ENCODE measurements around the gene PTPRD. TPM values are rescaled to one million over a fixed set of nuclear protein-coding genes. Genes with fewer than 3 reads are reported as not detected.

The PTPRD gene
- total and polyA plus RNA-seq, 2 donors (not counting 1 experiment from before 2014, with no cell fraction given): not detected

- 90% methylated on average over 2 of the region's 2 CpGs for WGBS (ENCODE audit: insufficient coverage)
- no peaks in the 10 kb centered on the region for H3K27me3 ChIP-seq (replicated peaks in 1 of 4; ENCODE audit: control extremely low read depth in 1 of 4, control insufficient read depth in 3 of 4, insufficient read depth in 4 of 4, low read length in 3 of 4)
- no peak overlapping the region for H2AFZ ChIP-seq (ENCODE audit: insufficient read depth, low read depth, low read length, poor library complexity, severe bottlenecking)
- DNase-seq (no peak), ATAC-seq (ENCODE audit: low read depth) (no peak)
- ChIA-PET CTCF (no interaction called here), POLR2A (no interaction called here)
- no peaks in the 10 kb centered on the region for H3K79me2 ChIP-seq (ENCODE audit: control insufficient read depth, insufficient read depth, low read length)
- intact Hi-C loops (cut with micrococcal nuclease): no loop called here
- H3K9ac ChIP-seq (ENCODE audit: low read length): no peak overlapping the region
- H3K9me3 ChIP-seq (ENCODE audit: control extremely low read depth in 1 of 3, control insufficient read depth in 2 of 3, insufficient read depth in 1 of 3, low read length in 2 of 3): no peaks in the 10 kb centered on the region
- no peaks in the 10 kb centered on the region for H3K4me1 ChIP-seq (ENCODE audit: control insufficient read depth in 2 of 2, insufficient read depth in 2 of 2, low read length in 2 of 2)
- Mint-ChIP-seq H3K27ac (no peak overlapping the region), H3K9me3 (ENCODE audit: insufficient read depth) (peaks cover 1% of the 10 kb centered on the region), H3K4me1 (no peaks in the 10 kb centered on the region), H3K27me3 (no peaks in the 10 kb centered on the region), H3K4me3 (no peak overlapping the region)
- H3K4me2 ChIP-seq (replicated peaks; ENCODE audit: low read depth, low read length, poor library complexity, severe bottlenecking): no peak overlapping the region
- H4K20me1 ChIP-seq (ENCODE audit: control insufficient read depth, insufficient read depth, low read length, poor library complexity, severe bottlenecking): no peaks in the 10 kb centered on the region
- H3K27ac ChIP-seq (ENCODE audit: low read length in 2 of 2): no peak overlapping the region
- TF ChIP-seq CTCF (IDR thresholded peaks at IDR 0.05) (no peak), EZH2 (IDR thresholded peaks at IDR 0.05; ENCODE audit: borderline replicate concordance, insufficient read depth, low read depth, low read length, poor library complexity, severe bottlenecking) (no peak)
- no peaks in the 10 kb centered on the region for H3K36me3 ChIP-seq (replicated peaks in 1 of 2; ENCODE audit: control extremely low read depth in 1 of 2, control insufficient read depth in 1 of 2, extremely low read depth in 1 of 2, insufficient read depth in 2 of 2, low read length in 1 of 2)
- H3K4me3 ChIP-seq (ENCODE audit: control extremely low read depth in 1 of 5, extremely low read depth in 1 of 5, insufficient read depth in 1 of 5, low read depth in 2 of 5, low read length in 4 of 5): no peak overlapping the region
These were observed 1271.6 kb downstream of the PTPRD start for GRCh38 chr9:9341203-9341602.

- Mint-ChIP-seq H3K4me1 (no peaks in the 10 kb centered on the region), H3K27me3 (no peaks in the 10 kb centered on the region), H3K9me3 (ENCODE audit: insufficient read depth) (peaks cover 1% of the 10 kb centered on the region), H3K4me3 (no peak overlapping the region), H3K27ac (no peak overlapping the region)
- H3K36me3 ChIP-seq (replicated peaks in 1 of 2; ENCODE audit: control extremely low read depth in 1 of 2, control insufficient read depth in 1 of 2, extremely low read depth in 1 of 2, insufficient read depth in 2 of 2, low read length in 1 of 2): no peaks in the 10 kb centered on the region
- TF ChIP-seq CTCF (IDR thresholded peaks at IDR 0.05) (no peak), EZH2 (IDR thresholded peaks at IDR 0.05; ENCODE audit: borderline replicate concordance, insufficient read depth, low read depth, low read length, poor library complexity, severe bottlenecking) (no peak)
- ChIA-PET CTCF (no interaction called here), POLR2A (no interaction called here)
- no peaks in the 10 kb centered on the region for H3K27me3 ChIP-seq (replicated peaks in 1 of 4; ENCODE audit: control extremely low read depth in 1 of 4, control insufficient read depth in 3 of 4, insufficient read depth in 4 of 4, low read length in 3 of 4)
- intact Hi-C loops (cut with micrococcal nuclease): no loop called here
- H3K9ac ChIP-seq (ENCODE audit: low read length): no peak overlapping the region
- no peak overlapping the region for H3K27ac ChIP-seq (ENCODE audit: low read length in 2 of 2)
- H3K79me2 ChIP-seq (ENCODE audit: control insufficient read depth, insufficient read depth, low read length): no peaks in the 10 kb centered on the region
- H3K4me3 ChIP-seq (ENCODE audit: control extremely low read depth in 1 of 5, extremely low read depth in 1 of 5, insufficient read depth in 1 of 5, low read depth in 2 of 5, low read length in 4 of 5): no peak overlapping the region
- no peak overlapping the region for H3K4me2 ChIP-seq (replicated peaks; ENCODE audit: low read depth, low read length, poor library complexity, severe bottlenecking)
- no peak overlapping the region for H2AFZ ChIP-seq (ENCODE audit: insufficient read depth, low read depth, low read length, poor library complexity, severe bottlenecking)
- H3K4me1 ChIP-seq (ENCODE audit: control insufficient read depth in 2 of 2, insufficient read depth in 2 of 2, low read length in 2 of 2): no peaks in the 10 kb centered on the region
- DNase-seq: no peak
- no peaks in the 10 kb centered on the region for H3K9me3 ChIP-seq (ENCODE audit: control extremely low read depth in 1 of 3, control insufficient read depth in 2 of 3, insufficient read depth in 1 of 3, low read length in 2 of 3)
- ATAC-seq (ENCODE audit: low read depth): no peak
- no peaks in the 10 kb centered on the region for H4K20me1 ChIP-seq (ENCODE audit: control insufficient read depth, insufficient read depth, low read length, poor library complexity, severe bottlenecking)
These were observed 1275.7 kb downstream of the PTPRD start for GRCh38 chr9:9337129-9337528.

All from B cell (primary cell).